Activated T-helper 1 cell treated with anti-CD3 and anti-CD28 coated beads, Interleukin-2, amount 50 U/mL, for 16 hours (primary cell): ENCODE measurements around the gene GAPDHS.

Experiments used
- DNase-seq, 2 donors: peaks; one replicate each; pipeline ENCODE4 v3.0.0-alpha.2; 2020; ENCODE audit warnings: low read depth in 1 of 2, low spot score in 1 of 2

Gene GAPDHS

GRCh38 chr19:35534803-35535480 lies 1.7 kb downstream of the GAPDHS start:
- no peak for DNase-seq

GRCh38 chr19:35539314-35539713 lies 6.1 kb downstream of the GAPDHS start:
- DNase-seq = no peak

- DNase-seq = no peak
Measured at GRCh38 chr19:35539850-35540249, 6.6 kb downstream of the GAPDHS start.

GRCh38 chr19:35540356-35540927 lies 7.2 kb downstream of the GAPDHS start:
- DNase-seq = no peak

- DNase-seq = no peak
Measured at GRCh38 chr19:35542209-35542608, 9.0 kb downstream of the GAPDHS start.

GRCh38 chr19:35543280-35544109 lies 10.2 kb downstream of the GAPDHS start:
- DNase-seq = no peak

GRCh38 chr19:35544110-35544802 lies 11.0 kb downstream of the GAPDHS start:
- DNase-seq = no peak

- peak; percentile 57 to 66 for DNase-seq
Measured at GRCh38 chr19:35545001-35545854, 12.0 kb downstream of the GAPDHS start, which contains the start of gene TMEM147. TMEM147 (plus strand) TSS chr19:35545626; CDS start chr19:35545740, 114 bp downstream.

- DNase-seq = peak in 1 of 2 donors; percentile 29
Measured at GRCh38 chr19:35545855-35546381, 12.7 kb downstream of the GAPDHS start.

- DNase-seq = no peak
Measured at GRCh38 chr19:35546532-35546931, 13.3 kb downstream of the GAPDHS start.

GRCh38 chr19:35549174-35549788 lies 16.0 kb downstream of the GAPDHS start:
- peak in 1 of 2 donors; percentile 30 for DNase-seq

- no peak for DNase-seq
Measured at GRCh38 chr19:35549879-35550523, 16.7 kb downstream of the GAPDHS start.

GRCh38 chr19:35551091-35551810 lies 18.0 kb downstream of the GAPDHS start:
- DNase-seq = no peak

- DNase-seq = no peak
Measured at GRCh38 chr19:35552534-35553384, 19.5 kb downstream of the GAPDHS start.

GRCh38 chr19:35553385-35554000 lies 20.2 kb downstream of the GAPDHS start:
- DNase-seq = no peak

- DNase-seq = no peak
Measured at GRCh38 chr19:35554076-35554475, 20.8 kb downstream of the GAPDHS start.

GRCh38 chr19:35555301-35556005 lies 22.2 kb downstream of the GAPDHS start:
- no peak for DNase-seq
